OCI-LY1 (cell line): ENCODE measurements around the gene CLDN25.

ENCODE experiments used
- H2AFZ ChIP-seq: fragments of 200-600 bp; sonication (generic), shearing (Covaris generic); 2 replicates; pipeline ENCODE4 v1.6.0; 2014; ENCODE audit warnings: antibody characterized with exemption, mild to moderate bottlenecking, low read length
- H3F3A ChIP-seq: fragments of 200-600 bp; sonication (generic), shearing (Covaris generic); 2 replicates; pipeline ENCODE4 v1.6.0; 2014; ENCODE audit warnings: mild to moderate bottlenecking, antibody characterized with exemption, low read length, moderate library complexity; ENCODE audit not compliant: insufficient read depth
- H3K27ac ChIP-seq: fragments of 200-600 bp; sonication (generic); 2 replicates; pipeline ENCODE4 v1.5.1; 2014; ENCODE audit warnings: low read length, mixed run types, mild to moderate bottlenecking, low read depth; ENCODE audit not compliant: poor library complexity, severe bottlenecking
- H3K27me3 ChIP-seq: fragments of 200-600 bp; sonication (generic); 2 replicates; pipeline ENCODE4 v1.6.0; 2014; ENCODE audit warnings: antibody characterized with exemption, mild to moderate bottlenecking, low read length, moderate library complexity; ENCODE audit not compliant: insufficient read depth
- H3K36me3 ChIP-seq: fragments of 200-600 bp; sonication (generic); 2 replicates; pipeline ENCODE4 v1.6.1; 2014; ENCODE audit warnings: mild to moderate bottlenecking, antibody characterized with exemption, low read length, moderate library complexity, mixed read lengths; ENCODE audit not compliant: insufficient read depth
- H3K4me1 ChIP-seq: fragments of 200-600 bp; sonication (generic); 2 replicates; pipeline ENCODE4 v1.5.1; 2014; ENCODE audit warnings: mild to moderate bottlenecking, low read length, moderate library complexity; ENCODE audit not compliant: insufficient read depth, severe bottlenecking
- H3K4me2 ChIP-seq: fragments of 200-600 bp; sonication (generic), shearing (Covaris generic); 2 replicates; pipeline ENCODE4 v1.6.1; 2014; ENCODE audit warnings: low read length
- H3K4me3 ChIP-seq: fragments of 200-600 bp; sonication (generic); 2 replicates; pipeline ENCODE4 v1.5.1; 2014; ENCODE audit warnings: low read length, low read depth, mild to moderate bottlenecking, mixed read lengths; ENCODE audit not compliant: poor library complexity, severe bottlenecking
- H3K79me2 ChIP-seq: fragments of 200-600 bp; shearing (Covaris generic); 2 replicates; pipeline ENCODE4 v1.6.1; 2016; ENCODE audit warnings: mixed run types, low read length, mixed read lengths; ENCODE audit not compliant: insufficient read depth
- H3K9ac ChIP-seq: fragments of 200-600 bp; sonication (generic), shearing (Covaris generic); 2 replicates; pipeline ENCODE4 v1.6.1; 2014; ENCODE audit warnings: mild to moderate bottlenecking, low read length, mixed read lengths
- H3K9me2 ChIP-seq: fragments of 200-600 bp; sonication (generic), shearing (Covaris generic); 2 replicates; pipeline ENCODE4 v1.6.1; 2014; ENCODE audit warnings: low read depth, mild to moderate bottlenecking, low read length, mixed read lengths
- H3K9me3 ChIP-seq: fragments of 200-600 bp; shearing (Covaris generic); 2 replicates; pipeline ENCODE4 v1.6.1; 2014; ENCODE audit warnings: low read length, mixed read lengths
- H4K20me1 ChIP-seq: fragments of 200-600 bp; sonication (generic), shearing (Covaris generic); 2 replicates; pipeline ENCODE4 v1.6.0; 2016; ENCODE audit warnings: mild to moderate bottlenecking, low read length; ENCODE audit not compliant: insufficient read depth
- EZH2 ChIP-seq: fragments of 200-600 bp; sonication (generic), shearing (Covaris generic); IDR thresholded peaks from 2 replicates; pipeline ENCODE4 v1.8.0; 2017; ENCODE audit warnings: borderline replicate concordance, mixed run types, mild to moderate bottlenecking, antibody characterized with exemption, low read length, moderate library complexity, mixed read lengths
- TF ChIP-seq, protein P1 (sequence below): fragments of 200-600 bp; sonication (generic), shearing (Covaris generic); IDR thresholded peaks from 2 replicates; pipeline ENCODE4 v1.5.1; 2017; ENCODE audit warnings: mild to moderate bottlenecking, antibody characterized with exemption, low read length, moderate library complexity, mixed read lengths

Gene CLDN25

DNA sequence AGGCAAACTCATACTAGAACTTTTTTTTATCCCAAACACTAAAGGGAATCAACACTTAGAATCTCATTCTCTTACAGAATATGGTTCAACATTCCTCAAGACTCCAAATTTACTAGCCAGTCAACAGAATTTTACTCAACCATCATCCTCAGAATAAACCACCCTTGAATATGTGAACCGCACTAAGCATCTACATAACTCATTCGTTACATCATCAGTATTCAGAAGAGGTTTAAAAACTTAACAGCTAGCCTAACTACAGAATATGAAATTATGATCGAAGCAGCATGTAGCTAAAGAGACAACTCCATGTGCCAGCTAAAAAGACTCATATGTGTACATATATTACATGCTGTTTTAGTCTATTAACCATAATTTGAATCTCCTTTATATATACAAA is 47.9 kb downstream of the CLDN25 start:
- no peaks in the 10 kb centered on the region for H3K4me1 ChIP-seq
- H3K27me3 ChIP-seq, result no peaks in the 10 kb centered on the region
- H3K9me3 ChIP-seq, result no peaks in the 10 kb centered on the region
- no peaks in the 10 kb centered on the region for H3F3A ChIP-seq
- H4K20me1 ChIP-seq, result no peaks in the 10 kb centered on the region
- H3K36me3 ChIP-seq, result peaks cover 64% of the 10 kb centered on the region
- no peaks in the 10 kb centered on the region for H3K79me2 ChIP-seq
- no peak overlapping the region for H3K27ac ChIP-seq
- no peak overlapping the region for H3K4me3 ChIP-seq
- TF ChIP-seq, protein P1, sequence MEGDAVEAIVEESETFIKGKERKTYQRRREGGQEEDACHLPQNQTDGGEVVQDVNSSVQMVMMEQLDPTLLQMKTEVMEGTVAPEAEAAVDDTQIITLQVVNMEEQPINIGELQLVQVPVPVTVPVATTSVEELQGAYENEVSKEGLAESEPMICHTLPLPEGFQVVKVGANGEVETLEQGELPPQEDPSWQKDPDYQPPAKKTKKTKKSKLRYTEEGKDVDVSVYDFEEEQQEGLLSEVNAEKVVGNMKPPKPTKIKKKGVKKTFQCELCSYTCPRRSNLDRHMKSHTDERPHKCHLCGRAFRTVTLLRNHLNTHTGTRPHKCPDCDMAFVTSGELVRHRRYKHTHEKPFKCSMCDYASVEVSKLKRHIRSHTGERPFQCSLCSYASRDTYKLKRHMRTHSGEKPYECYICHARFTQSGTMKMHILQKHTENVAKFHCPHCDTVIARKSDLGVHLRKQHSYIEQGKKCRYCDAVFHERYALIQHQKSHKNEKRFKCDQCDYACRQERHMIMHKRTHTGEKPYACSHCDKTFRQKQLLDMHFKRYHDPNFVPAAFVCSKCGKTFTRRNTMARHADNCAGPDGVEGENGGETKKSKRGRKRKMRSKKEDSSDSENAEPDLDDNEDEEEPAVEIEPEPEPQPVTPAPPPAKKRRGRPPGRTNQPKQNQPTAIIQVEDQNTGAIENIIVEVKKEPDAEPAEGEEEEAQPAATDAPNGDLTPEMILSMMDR, result no peak
- TF ChIP-seq EZH2, result no peak
- no peak overlapping the region for H3K4me2 ChIP-seq
- no peak overlapping the region for H2AFZ ChIP-seq
- no peaks in the 10 kb centered on the region for H3K9me2 ChIP-seq
- H3K9ac ChIP-seq, result no peak overlapping the region

DNA sequence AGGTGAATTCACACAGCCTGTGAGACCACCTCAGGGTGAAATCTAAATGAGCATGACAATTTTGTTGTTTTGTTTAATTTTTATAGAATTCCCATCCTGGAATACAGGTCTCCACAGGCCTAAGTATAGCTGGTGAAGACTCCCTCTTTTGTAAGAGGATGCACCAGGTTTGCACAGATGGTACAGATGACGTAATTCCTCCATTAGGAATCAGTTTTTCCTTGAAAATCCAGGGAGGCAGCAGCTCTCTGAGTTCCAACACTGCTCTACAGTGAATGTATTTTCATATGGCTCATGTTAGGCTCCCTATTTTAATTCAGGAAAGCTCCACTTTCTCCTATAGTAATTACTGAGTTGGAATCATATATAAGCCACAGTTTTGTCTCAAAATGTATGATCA is 48.6 kb downstream of the CLDN25 start:
- Histone ChIP-seq H3F3A (no peaks in the 10 kb centered on the region), H3K4me2 (no peak overlapping the region), H3K4me3 (no peak overlapping the region), H3K27ac (no peak overlapping the region), H3K27me3 (no peaks in the 10 kb centered on the region), H3K9me2 (no peaks in the 10 kb centered on the region), H3K36me3 (peaks cover 60% of the 10 kb centered on the region), H3K9ac (no peak overlapping the region), H3K79me2 (no peaks in the 10 kb centered on the region), H4K20me1 (no peaks in the 10 kb centered on the region), H2AFZ (no peak overlapping the region), H3K4me1 (no peaks in the 10 kb centered on the region), H3K9me3 (no peaks in the 10 kb centered on the region)
- TF ChIP-seq, protein P1, result no peak
- TF ChIP-seq EZH2, result no peak

DNA sequence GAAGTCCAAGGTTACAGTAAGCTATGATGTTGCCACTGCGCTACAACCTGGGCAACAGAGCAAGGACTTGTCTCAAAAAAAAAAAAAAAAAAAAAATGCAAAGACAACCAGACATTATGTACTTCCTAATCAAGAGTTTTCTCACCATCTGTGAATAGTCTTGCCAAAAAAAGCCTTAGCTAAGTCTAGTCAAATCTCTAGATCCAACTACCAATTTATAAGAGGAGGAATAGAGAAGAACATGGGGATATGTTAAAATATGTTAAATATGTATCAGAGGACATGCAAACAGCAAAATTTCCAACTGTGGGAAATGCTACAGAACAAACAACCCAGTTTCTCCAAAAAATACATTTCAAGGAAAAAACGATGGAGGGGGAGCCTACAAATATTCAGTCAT is 50.2 kb downstream of the CLDN25 start:
- Histone ChIP-seq H3K36me3 (peaks cover 58% of the 10 kb centered on the region), H3K9ac (no peak overlapping the region), H3K9me2 (no peaks in the 10 kb centered on the region), H3K27ac (no peak overlapping the region), H2AFZ (no peak overlapping the region), H3K4me1 (no peaks in the 10 kb centered on the region), H3K27me3 (no peaks in the 10 kb centered on the region), H3K4me3 (no peak overlapping the region), H3K4me2 (no peak overlapping the region), H3K9me3 (no peaks in the 10 kb centered on the region), H4K20me1 (no peaks in the 10 kb centered on the region), H3K79me2 (no peaks in the 10 kb centered on the region), H3F3A (no peaks in the 10 kb centered on the region)
- TF ChIP-seq EZH2, result no peak
- TF ChIP-seq, protein P1, result no peak
